Endometrial microvascular endothelial cells (primary cell): Measurements from ENCODE around the gene GCNT3. TPM values are rescaled to one million over a fixed set of nuclear protein-coding genes. Genes with fewer than 3 reads are reported as not detected.

Source experiments
- in situ Hi-C: cut with HindIII; loops from 2 replicates; pipeline ENCODE4 v1.10.0; 2017; ENCODE audit warnings: low sequenced_read_pairs, low pct_unique_long_range_greater_than_20kb; ENCODE audit errors: inconsistent ontology term
- total RNA-seq: library from RNA; depleted of rRNA; stranded (reverse); fragments of >200 nt; gene quantifications from one replicate; pipeline ENCODE4 v1.2.3, GENCODE V29; 2015; ENCODE audit errors: inconsistent ontology term

GCNT3 gene, protein sequence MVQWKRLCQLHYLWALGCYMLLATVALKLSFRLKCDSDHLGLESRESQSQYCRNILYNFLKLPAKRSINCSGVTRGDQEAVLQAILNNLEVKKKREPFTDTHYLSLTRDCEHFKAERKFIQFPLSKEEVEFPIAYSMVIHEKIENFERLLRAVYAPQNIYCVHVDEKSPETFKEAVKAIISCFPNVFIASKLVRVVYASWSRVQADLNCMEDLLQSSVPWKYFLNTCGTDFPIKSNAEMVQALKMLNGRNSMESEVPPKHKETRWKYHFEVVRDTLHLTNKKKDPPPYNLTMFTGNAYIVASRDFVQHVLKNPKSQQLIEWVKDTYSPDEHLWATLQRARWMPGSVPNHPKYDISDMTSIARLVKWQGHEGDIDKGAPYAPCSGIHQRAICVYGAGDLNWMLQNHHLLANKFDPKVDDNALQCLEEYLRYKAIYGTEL
- total RNA-seq, result not detected

DNA sequence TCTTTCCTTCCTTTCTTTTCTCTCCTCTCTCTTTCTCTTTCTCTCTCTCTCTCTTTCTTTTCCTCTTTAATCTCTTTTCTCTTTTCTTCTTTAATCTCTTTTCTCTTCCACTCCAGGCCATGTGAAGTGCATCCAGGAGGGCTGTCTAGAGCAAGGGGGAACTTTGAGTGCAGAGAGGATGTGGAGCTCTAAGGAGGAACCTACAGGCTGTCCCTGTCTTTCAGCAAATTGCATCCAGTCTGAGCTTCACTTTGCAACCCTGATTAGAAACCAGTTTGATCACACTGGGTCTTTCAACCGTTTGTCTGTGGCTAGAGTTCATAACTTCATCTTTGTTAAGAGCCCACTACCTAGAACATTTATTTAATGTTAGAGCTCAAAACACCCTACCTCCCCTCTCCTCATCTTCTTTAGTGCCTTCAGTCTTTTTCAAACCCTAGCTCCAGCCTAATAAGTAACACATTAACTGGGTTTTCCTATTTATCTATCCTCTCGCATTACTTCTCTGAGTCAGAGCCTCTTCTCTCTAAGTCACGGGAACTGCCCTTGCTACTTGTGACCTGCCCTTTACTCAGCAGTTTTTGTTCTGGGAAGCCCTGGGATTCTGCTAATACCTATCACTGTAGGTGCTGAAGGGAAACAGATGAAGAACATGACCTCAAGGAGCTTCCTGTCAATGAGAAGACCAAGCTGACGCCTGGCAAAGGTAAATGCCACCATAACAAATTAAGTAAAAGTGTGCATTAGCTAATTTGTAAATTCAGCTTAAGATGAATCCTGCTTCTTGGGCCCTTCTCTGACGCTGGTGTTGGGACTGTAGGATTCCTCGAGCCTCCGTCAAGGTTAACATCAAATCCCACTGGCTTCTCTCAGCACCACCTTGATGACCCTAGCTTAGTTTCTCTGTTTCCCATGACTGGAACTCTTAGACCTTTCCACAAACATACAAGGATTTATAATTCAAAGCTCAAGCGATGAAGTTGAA lies at the start of gene GCNT3:
TSS of gene GCNT3 (plus strand) at position 508 of the 985 bp plus-strand sequence. CDS start 6,456 bp downstream, outside the sequence.
- in situ Hi-C loops, result no loop called here

DNA sequence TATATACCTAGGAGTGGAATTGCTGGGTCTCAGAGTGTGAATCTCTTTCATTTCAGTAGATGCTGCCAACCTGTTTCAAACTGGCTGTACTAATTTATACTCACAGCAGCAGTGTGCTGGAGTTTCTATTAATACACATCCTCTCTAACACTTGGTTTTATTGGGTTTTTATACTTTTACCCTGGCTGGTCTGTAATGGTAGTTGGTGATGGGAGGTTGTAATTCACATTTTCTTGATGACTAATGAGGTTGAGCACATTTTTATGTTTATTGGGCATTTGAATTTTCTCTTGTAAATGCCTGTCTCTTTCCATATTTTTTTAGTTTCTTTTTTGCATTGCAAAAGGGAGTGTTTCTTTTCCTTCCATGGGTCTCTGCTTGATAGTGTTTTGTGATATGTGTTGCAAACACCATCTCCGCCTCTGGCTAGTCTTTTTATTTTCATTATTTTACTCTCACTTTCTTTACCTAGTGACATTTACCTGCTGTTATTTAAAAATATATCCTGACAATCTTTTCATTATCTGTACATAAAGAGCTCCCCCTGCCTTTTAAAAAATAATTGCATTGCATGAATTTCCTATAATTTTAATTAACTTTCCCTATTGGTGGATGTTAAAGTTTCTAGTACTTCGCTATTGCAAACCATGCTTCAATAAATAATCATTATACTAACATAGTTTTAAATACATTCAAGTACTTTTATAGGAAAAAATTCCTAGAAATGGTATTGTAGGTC lies 49.0 kb upstream of the GCNT3 start:
- in situ Hi-C loops, result no loop called here

DNA sequence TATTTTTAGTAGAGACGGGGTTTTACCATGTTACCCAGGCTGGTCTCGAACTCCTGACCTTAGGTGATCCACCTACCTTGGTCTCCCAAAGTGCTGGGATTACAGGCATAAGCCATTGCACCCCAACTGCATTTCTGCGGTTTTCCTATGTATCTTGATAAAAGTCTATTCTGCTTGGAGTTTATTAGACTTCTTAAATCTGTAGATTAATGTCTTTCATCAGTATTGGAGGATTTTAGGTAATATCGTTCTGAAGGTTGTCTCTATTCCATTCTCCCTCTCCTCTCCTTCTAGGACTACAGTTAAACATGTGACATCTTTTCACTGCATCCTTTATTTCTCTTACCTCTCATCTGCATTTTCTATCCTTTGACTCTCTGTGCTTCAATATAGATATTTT lies 46.3 kb upstream of the GCNT3 start:
- in situ Hi-C loops, result no loop called here

DNA sequence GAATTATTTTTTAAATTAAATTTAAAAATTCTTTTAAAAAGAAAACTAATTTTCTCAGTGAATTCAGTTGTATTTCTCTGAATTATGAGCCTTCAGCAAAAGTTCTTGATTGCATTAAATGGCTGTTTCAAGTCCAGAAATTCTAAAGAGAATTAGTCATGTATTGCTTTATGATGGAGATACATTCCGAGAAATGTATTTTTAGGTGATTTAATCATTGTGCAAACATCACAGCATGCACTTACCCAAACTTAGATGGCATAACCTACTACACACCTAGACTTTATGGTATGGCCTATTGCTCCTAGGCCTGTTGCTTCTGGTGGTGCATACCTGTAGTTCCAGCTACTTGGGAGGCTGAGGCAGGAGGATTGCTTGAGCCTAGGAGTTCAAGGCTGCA lies 44.3 kb upstream of the GCNT3 start:
- in situ Hi-C loops, result no loop called here

DNA sequence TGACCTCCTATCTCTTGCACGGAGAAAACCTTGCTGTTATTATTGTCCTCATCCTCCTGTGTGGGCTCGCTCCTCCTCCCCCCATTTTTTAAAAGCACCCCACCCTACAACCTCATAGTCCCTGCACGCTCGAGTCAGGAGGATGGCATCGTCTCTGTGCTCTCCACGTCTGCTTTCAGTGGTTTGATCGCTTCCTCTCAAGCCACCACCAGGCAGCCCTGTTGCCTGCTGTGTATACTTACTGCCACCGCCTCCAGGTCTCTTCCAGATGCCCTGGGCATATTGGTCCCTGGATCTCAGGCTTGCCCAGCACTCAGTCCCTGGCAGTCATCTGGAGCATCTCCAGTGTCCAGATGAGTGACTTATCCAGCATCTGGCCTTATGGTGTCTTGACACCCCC lies 42.1 kb upstream of the GCNT3 start:
- in situ Hi-C loops, result no loop called here

DNA sequence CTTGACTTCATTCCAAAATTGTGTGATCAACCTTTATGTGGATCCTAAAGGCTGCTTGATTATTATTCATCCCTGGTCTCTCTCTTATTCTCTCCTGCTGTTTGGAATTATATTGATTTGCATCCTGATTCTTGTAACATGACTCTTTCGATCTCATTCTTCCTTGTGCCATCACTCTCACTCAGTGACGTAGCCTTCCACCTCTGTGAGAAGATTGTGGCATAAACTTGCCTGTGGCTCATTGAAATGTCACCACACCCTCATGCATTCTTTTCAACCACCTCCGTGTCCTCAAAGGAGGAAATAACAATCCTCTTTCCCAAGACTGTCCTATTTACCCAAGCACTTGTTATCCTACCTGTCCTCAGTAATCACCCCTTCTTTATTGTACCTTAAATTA lies 41.3 kb upstream of the GCNT3 start:
- in situ Hi-C loops, result no loop called here

DNA sequence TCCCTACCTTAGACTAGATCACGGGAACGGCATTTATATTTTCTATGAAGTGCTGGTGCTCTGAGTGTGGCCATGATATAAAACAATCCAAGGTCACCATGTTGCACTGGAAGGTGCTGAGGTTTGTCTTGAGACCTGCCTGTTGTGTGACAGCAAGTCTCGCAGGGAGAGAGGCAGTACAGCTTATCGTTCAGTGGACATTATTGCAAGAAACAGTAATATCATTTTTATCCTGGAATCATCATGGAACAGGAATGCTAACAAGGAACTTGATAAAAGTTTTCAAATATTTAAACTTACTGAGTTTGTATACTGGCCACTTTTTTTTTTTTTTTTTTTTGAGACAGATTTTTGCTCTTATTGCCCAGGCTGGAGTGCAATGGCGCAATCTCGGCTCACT lies 40.0 kb upstream of the GCNT3 start:
- in situ Hi-C loops, result no loop called here

DNA sequence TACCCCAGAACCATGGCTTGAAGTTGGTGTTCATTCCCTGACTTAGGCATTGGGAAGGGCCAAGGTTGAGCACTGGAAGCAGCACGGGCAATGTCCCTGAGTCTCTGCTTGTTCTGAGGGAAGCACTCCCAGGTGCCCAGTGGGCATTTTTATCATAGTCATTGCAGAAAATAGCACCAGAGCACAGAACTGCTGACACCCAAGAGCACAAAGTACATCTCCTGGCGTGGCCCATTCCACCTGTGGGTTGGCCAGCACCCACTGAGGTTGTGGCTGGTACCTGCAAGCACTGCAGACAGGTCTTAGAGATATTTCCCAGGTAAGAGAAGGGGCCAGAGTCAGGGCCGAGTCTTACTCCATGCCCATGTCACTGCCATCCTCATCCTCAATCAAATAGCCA lies 28.5 kb upstream of the GCNT3 start:
- in situ Hi-C loops, result no loop called here

DNA sequence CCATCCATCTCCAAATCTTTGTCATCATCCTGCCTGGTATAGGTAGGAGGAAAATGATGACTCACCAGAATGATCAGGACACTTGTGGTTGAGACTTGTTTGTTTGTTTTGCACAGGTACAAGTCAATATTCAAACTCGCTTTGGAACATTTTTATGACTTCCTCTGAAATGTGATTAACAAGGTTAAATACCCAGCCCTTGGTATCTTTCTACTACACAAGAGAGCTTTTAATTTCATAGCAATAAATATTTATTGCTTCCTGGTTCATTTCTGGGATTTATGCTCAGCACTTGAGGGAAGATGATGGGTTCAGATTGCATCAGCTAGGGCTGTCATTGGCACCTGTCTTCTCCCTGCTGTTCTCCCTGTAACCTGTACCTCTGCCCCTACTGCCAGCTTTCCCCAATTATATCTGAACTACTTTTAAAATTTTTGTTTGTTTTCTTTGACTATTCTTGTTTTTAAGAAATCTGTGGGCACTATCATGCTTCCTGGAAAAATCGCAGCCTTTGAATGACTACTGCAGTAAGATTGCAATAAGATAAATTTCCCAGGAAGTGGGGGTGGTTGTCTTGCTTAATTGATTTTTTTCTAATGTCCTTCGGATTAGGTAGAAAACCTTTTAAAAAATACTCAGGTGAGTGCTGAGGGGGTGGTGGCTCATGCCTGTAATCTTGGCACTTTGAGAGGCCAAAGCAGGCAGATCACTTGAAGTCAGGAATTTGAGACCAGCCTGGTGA lies 24.3 kb upstream of the GCNT3 start:
- in situ Hi-C loops, result no loop called here

DNA sequence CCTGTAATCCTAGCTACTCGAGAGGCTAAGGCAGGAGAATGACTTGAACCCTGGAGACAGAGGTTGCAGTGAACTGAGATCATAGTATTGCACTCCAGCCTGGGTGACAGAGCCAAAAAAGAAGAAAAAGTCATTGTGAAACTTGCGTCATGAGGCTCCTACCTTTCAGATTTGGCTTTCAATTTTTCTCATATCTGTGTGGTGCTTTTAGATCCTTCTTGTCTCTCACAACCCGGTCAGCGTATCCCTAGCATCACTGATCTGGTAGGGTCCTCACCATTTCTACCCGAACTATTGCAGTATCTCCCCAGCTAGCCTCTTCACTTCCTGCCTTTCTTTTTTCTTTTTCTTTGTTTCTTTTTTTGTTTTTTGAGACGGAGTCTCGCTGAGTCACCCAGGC lies 21.6 kb upstream of the GCNT3 start:
- in situ Hi-C loops, result no loop called here

DNA sequence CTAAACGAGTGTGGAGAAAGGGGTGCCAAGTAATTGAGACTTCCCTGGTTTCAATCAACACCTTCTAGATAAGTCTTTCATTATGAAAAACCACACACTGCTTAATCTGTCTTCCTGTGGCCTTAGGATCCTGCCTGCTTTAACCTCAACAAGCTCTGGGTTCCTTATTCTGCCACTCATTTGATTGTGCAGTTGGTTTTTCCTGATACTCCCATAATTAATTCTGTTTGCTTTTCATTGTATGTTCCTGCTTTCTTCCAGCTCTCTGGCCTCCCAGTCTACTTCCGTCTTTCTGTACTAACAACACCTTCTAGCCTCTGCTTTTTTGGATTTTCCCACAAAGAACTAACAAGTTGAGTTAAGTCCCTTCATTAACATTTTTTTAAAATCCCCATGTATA lies 20.2 kb upstream of the GCNT3 start:
- in situ Hi-C loops, result no loop called here

DNA sequence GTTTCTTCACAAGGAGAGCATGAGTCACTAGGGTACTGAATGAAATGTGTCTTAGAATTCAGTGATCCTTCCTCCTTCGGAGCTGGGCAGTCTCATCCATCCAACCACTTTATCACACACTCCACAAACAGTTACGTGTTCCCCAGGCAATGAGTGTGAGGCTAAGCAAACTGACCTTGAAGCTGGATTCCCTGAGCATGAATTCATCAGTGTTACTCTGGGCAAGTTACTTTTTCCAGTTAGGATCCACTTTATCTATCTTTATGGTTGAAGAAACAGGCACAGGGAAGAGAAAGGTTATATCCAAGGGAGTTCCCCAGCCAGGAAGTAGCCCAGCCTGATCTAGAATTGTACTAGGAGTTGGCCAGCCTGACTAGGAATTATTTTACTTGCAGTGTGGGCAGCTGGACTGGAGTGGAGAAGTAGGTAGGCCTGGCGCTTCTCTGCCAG lies 17.1 kb upstream of the GCNT3 start:
- in situ Hi-C loops, result no loop called here

DNA sequence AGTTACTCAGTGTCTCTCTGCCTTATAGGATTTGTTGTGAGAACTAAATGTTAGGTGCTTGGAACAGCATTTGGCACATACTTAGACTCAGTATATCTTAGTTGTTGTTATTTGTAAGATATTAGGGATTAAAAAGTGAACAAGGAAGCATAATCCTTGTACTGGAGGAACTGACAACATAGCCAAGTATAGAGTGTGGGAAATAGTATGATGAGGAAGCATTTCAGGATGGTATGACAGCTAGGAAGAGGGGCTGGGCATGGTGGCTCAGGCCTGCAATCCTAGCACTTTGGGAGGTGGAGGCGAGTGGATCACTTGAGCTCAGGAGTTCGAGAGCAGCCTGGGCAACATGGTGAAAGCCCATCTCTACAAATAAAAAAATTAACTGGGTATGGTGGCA lies 16.6 kb upstream of the GCNT3 start:
- in situ Hi-C loops, result no loop called here

DNA sequence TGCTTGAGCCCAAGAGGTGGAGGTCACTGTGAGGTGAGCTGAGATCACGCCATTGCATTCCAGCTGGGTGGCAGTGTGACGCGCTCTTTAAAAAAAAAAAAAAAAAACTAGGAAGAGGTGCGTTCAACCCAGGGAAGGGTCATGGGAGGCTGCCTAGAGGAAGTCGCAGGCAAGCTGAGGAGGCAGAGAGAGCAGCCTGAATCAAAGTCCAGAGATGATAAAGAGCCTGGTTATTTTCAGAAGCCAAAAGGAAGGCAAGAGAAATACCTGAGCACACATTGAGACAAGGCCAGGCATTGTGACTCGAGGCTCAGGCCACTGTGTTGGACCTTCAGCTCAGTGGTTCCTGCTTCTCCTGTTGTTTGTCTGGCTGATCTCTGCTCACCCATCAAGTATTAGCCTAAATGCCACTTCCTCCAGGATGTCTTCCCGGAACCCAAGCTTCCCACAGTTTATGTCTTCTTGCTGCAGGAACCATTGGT lies 16.1 kb upstream of the GCNT3 start:
- in situ Hi-C loops, result no loop called here

DNA sequence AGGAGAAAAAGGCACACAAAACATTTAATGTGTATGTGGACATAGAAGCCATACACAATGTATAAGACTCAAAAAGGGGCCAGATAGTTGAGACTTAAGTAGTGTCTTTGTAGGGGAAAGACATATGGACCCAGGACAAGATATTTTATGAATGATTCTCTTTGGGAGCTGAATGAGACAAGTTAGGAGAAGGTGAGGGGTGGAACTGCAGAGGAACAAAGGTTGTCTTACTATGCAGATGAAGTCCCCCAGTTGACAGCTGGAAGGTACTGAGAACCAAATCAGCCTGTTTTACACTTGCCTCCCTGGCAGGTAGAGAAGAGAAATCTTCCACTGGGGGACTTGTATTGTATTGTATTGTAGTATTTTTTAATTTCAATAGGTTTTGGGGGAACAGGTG lies 14.9 kb upstream of the GCNT3 start:
- in situ Hi-C loops, result no loop called here

DNA sequence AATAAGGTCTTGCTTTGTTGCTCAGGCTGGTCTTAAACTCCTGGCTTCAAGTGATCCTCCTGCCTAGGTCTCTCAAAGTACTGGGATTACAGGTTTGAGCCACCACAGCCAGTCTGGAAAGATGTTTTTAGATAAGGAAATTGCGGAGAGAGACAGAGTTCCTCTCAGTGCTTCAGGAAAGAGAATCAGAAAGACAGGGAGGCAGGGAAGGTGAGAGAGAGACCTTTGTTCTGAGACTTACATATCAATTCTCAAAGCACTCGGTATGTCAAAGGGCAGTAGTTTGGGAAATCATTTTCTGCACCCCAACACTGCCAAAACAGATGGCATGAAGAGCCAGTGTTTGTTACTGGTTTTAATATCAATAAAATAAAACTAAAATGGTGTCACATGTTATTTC lies 13.1 kb upstream of the GCNT3 start:
- in situ Hi-C loops, result no loop called here

DNA sequence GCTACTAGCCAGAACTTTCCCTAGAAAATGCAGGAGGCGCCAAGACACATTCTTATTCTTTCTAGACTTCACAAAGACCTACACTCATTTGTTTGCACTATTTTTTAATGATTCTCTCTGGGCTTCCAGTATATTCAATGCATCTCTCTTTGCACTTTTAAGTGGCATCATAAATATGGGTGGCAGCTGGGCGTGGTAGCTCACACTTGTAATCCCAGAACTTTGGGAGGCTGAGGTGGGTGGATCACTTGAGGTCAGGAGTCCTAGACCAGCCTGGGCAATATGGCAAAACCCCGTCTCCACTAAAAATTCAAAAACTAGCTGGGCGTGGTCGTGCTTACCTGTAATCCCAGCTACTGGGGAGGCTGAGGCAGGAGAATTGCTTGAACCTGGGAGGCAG lies 5.6 kb upstream of the GCNT3 start:
- in situ Hi-C loops, result no loop called here
